ENCODE results near the gene GNA14. TPM values are rescaled to one million over a fixed set of nuclear protein-coding genes. Genes with fewer than 3 reads are reported as not detected.

The GNA14 gene
- total RNA-seq, 1 donor from 2014 or later, result 0.32 TPM

DNA sequence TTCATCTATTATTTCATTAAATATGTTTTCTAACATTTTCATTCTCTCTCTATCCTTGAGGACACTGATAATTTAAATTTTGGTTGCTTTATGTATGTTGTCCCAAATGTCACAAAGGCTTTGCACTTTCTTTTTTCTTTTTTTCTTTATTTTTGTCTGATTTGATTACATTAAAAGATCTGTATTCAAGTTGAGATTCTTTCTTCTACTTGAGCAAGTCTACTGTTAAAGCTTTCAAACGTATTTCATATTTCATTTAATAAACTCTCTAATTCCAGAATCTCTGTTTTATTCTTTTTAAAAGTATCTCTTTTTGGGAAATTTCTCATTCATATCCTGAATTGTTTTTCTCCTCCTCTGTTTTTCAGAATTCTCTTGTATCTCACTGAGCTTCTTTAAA lies 106.5 kb downstream of the GNA14 start:
- Mint-ChIP-seq H3K4me3 (ENCODE audit: unreplicated experiment) (no peak overlapping the region), H3K9me3 (ENCODE audit: unreplicated experiment) (peaks cover 15% of the 10 kb centered on the region), H3K4me1 (ENCODE audit: low read depth, unreplicated experiment) (no peaks in the 10 kb centered on the region), H3K27ac (ENCODE audit: unreplicated experiment) (no peak overlapping the region), H3K36me3 (ENCODE audit: unreplicated experiment) (peaks cover 23% of the 10 kb centered on the region), H3K27me3 (ENCODE audit: unreplicated experiment) (peaks cover 1% of the 10 kb centered on the region)
- no peak for DNase-seq
- no peak for TF ChIP-seq CTCF (IDR thresholded peaks at IDR 0.05; ENCODE audit: partially characterized antibody, unreplicated experiment)

GRCh38 chr9:77541055-77541454 lies 107.1 kb downstream of the GNA14 start:
- Mint-ChIP-seq H3K9me3 (ENCODE audit: unreplicated experiment) (peaks cover 15% of the 10 kb centered on the region), H3K4me1 (ENCODE audit: low read depth, unreplicated experiment) (no peaks in the 10 kb centered on the region), H3K27ac (ENCODE audit: unreplicated experiment) (no peak overlapping the region), H3K27me3 (ENCODE audit: unreplicated experiment) (peaks cover 1% of the 10 kb centered on the region), H3K36me3 (ENCODE audit: unreplicated experiment) (peaks cover 23% of the 10 kb centered on the region), H3K4me3 (ENCODE audit: unreplicated experiment) (no peak overlapping the region)
- TF ChIP-seq CTCF (IDR thresholded peaks at IDR 0.05; ENCODE audit: partially characterized antibody, unreplicated experiment), result no peak
- DNase-seq, result no peak

- H3K27ac Mint-ChIP-seq (ENCODE audit: unreplicated experiment), result peak overlapping the region; percentile 79
- DNase-seq, result no peak
These were observed 113.6 kb downstream of the GNA14 start for GRCh38 chr9:77534376-77535057.

GRCh38 chr9:77533671-77534070 lies 114.5 kb downstream of the GNA14 start:
- H3K36me3 Mint-ChIP-seq (ENCODE audit: unreplicated experiment), result peaks cover 4% of the 10 kb centered on the region
- H3K27me3 Mint-ChIP-seq (ENCODE audit: unreplicated experiment), result no peaks in the 10 kb centered on the region
- H3K4me1 Mint-ChIP-seq (ENCODE audit: low read depth, unreplicated experiment), result peaks cover 10% of the 10 kb centered on the region
- no peak for DNase-seq
- H3K4me3 Mint-ChIP-seq (ENCODE audit: unreplicated experiment), result no peak overlapping the region
- TF ChIP-seq CTCF (IDR thresholded peaks at IDR 0.05; ENCODE audit: partially characterized antibody, unreplicated experiment), result no peak
- no peak overlapping the region for H3K27ac Mint-ChIP-seq (ENCODE audit: unreplicated experiment)
- peaks cover 5% of the 10 kb centered on the region for H3K9me3 Mint-ChIP-seq (ENCODE audit: unreplicated experiment)

More at GRCh38 chr9:77534376-77535057, 113.6 kb downstream of the GNA14 start:
- H3K27me3 Mint-ChIP-seq (ENCODE audit: unreplicated experiment), result no peaks in the 10 kb centered on the region
- TF ChIP-seq CTCF (IDR thresholded peaks at IDR 0.05; ENCODE audit: partially characterized antibody, unreplicated experiment), result no peak
- H3K9me3 Mint-ChIP-seq (ENCODE audit: unreplicated experiment), result peaks cover 5% of the 10 kb centered on the region
- no peak overlapping the region for H3K4me3 Mint-ChIP-seq (ENCODE audit: unreplicated experiment)
- H3K4me1 Mint-ChIP-seq (ENCODE audit: low read depth, unreplicated experiment), result peaks cover 10% of the 10 kb centered on the region
- H3K36me3 Mint-ChIP-seq (ENCODE audit: unreplicated experiment), result peaks cover 4% of the 10 kb centered on the region

GRCh38 chr9:77532607-77533006 lies 115.5 kb downstream of the GNA14 start:
- peaks cover 5% of the 10 kb centered on the region for H3K9me3 Mint-ChIP-seq (ENCODE audit: unreplicated experiment)
- no peak for DNase-seq
- peaks cover 10% of the 10 kb centered on the region for H3K4me1 Mint-ChIP-seq (ENCODE audit: low read depth, unreplicated experiment)
- no peak overlapping the region for H3K4me3 Mint-ChIP-seq (ENCODE audit: unreplicated experiment)
- peaks cover 4% of the 10 kb centered on the region for H3K36me3 Mint-ChIP-seq (ENCODE audit: unreplicated experiment)
- TF ChIP-seq CTCF (IDR thresholded peaks at IDR 0.05; ENCODE audit: partially characterized antibody, unreplicated experiment), result no peak
- no peak overlapping the region for H3K27ac Mint-ChIP-seq (ENCODE audit: unreplicated experiment)
- H3K27me3 Mint-ChIP-seq (ENCODE audit: unreplicated experiment), result no peaks in the 10 kb centered on the region

Measured in glutamatergic neuron (in vitro differentiated cells).